Ureter (tissue), 1 donor: ENCODE measurements around the gene IL11. TPM values are rescaled to one million over a fixed set of nuclear protein-coding genes. Genes with fewer than 3 reads are reported as not detected.
"Not testable (repeated sequence)": the region's sequence is repeated elsewhere in the genome, so short reads cannot be mapped to it uniquely, and the experiment has no call there.

Source experiments
- DNase-seq: peaks from one replicate; pipeline ENCODE4 v3.0.0-alpha.2; 2020; ENCODE audit warnings: low spot score
- total RNA-seq: library from RNA; stranded (reverse); gene quantifications from one replicate; pipeline ENCODE4 v1.2.4, GENCODE V29; 2023
- donor health status: DM: yes; HTN: yes; CAD: no.

IL11 gene
- not detected for total RNA-seq

DNA sequence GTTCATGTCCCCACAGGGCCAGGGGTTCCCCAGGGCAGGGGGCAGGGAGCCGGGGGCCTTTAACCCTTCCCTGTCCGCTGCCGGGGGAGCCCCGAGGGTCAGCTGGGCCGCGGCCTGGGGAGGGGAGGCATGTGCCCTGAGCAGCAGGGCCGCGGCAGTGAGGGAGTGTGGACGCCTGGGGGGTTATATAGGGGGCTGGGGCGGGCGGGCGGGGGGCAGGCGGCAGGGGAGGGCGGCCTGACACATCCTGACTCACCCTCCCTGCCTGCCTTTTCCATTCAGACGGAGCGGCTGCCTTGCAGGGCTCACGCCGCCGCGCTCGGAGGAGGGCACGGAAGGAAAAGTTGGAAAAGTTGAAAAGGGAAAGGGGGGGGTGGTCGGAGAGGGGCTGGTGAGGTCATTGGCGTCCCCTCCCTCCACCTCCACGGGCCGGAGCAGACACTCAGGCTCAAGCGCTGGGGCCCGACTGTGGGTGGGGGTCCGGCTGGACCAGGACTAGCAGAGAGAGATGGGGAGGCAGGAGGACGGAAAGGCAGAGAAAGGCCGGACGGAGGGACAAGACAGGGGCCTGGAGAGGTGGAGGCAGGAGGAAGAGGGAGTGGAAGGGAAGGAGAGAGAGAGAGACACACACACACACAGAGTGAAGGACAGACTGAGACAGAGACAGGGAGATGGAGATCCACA lies at the start of gene IL11:
Gene IL11 (minus strand): TSS at position 159 of the 684 bp plus-strand sequence. CDS start 153 bp downstream, at position 6.
- no peak for DNase-seq

DNA sequence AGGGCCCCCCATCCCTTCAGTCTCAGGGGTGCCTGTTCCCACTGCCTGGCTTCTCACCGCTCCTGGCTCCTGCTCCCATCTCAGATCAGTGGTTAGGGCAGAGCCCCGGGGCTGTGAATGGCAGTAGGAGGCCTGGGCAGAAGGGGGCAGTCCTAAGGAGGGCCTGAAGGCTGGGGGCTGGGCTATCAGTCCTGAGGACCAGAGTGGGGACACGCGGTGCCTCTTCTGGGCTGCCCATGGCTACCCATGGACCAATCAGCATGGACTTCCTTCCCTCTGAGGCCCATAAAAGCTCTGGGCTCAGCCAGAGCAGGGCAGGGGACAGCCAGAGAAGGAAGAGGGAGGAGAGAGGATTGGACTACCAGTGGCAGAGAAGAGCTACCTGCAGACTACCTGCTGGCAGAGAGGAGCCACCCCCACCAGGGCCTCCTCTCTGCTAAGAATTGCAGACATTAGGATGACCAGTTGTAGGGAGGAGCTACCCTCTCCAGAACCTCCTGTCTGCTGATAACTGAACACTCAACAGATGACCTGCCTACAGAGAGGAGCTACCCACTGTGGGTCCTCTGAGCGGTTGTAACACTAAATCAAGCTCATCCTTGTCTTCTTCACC lies 49.5 kb upstream of the IL11 start:
- no peak for DNase-seq

DNA sequence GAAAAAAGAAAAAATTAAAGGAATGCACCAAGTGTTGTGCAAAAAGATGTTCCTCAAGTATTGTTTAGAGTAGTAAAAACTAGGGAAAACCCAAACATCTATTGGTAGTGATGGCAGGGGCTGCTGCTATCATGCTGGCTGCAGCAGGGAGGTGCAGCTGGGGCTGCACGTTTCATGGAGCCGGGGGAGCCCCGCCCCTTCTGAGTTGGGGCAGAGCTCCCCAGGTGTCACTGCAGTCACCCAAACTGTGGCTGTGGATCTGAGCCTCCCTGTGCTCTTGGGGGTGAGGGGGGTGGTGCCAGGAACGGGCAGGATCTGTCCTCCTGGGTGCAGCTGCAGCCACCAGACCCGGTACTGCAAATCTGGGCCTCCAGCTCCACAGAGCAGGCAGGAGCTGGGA lies 48.8 kb upstream of the IL11 start:
- no peak for DNase-seq

DNA sequence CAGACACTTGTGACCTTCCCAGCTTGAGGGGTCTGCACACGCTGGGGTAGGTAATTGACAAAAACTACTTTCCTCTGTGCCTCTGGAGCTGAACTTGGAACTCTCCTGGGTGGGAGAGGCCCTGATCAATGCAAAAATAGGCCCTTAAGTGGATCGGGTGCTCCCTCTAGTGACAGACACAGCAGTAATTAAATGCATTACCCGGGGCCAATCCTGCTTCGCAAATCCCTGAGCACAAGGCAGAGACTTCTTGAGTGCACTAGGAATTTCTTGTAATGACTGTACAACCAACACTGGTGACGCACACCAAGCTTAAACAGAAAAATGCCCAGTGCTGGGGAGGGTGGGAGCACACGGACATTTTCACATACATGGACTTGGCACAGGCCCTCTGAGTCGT lies 47.9 kb upstream of the IL11 start:
- peak; percentile 62 for DNase-seq

DNA sequence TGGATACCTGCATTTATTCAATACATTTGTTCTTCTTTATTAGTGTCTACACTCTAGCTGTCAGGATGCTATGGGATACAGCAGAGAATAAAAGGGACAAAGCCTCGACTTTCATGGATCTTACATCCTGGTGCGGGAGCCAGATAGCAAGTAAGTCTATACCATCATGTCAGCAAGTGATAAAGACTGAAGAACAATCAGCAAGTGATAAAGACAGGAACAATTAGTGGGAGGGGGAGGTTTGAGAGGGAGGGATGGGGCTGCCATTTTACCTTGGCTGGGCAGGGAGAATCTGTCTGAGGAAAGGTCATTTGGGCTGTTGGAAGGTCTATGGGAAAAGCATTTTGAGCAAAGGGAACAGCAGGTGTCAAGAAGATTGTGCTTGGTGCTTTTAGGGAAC lies 39.9 kb upstream of the IL11 start:
- DNase-seq = no peak

DNA sequence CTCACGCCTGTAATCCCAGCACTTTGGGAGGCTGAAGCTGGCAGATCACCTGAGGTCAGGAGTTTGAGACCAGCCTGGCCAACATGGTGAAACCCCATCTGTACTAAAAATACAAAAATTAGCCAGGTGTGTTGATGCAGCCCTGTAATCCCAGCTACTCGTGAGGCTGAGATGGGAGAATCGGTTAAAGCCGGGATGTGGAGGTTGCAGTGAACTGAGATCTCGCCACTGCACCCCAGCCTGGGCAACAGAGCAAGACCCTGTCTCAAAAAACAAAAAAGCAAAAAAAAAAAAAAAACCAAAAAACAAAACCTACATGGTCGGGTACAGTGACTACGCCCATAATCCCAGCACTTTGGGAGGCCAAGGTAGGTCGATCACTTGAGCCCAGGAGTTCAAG lies 38.9 kb upstream of the IL11 start:
- DNase-seq = not testable (repeated sequence)

DNA sequence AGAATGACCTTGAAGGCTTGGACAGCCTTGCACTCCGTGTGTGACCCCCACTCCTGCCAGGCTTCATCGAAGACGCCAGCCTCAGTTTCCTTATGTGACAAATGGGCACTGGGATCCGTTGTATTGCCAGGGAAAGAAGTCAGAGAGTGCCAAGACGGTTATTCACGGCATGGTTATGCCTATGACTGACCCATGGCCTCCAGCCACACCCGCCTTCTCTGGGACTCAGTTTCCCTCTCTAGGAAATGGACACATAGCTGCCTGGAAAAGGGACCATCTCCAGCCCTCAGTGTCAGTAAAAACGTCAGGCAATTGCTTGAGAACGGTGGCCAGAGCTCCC lies 38.2 kb upstream of the IL11 start:
- DNase-seq = no peak

DNA sequence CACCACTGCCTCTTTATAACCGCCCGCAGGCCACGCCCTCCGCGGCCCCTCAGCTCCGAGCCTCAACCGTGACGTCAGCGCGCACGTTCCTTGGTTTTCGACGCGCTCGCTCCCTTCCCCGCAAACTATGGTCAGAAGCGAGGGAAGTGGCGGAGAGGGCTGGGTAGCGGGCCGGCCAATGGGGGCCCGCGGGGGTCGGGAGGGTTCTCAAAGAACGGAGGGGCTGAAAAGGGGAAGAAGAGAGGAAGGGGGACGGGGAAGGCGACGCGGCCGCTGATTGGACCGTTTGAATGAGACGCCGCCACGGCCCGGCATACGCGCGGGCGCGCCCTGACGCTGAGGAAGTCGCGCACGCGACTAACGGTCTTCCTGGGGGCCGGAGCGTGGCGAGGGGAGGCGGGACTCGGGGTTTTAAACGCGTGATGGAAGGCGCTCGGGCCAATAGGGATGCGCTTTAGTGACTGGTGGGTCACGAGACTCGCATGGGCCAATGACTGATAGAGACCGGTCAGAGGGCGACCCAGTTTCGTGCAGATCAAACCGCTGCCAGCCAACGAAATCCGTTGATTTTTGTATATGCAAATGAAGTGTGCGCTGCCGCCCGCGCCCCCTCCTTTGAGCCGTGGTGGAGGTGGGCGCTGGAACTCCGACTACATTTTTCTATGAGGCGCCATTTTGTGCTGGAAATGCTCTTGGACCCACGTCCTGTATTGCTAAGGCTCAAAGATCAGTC lies 37.7 kb upstream of the IL11 start:
- peak; percentile 98 for DNase-seq

DNA sequence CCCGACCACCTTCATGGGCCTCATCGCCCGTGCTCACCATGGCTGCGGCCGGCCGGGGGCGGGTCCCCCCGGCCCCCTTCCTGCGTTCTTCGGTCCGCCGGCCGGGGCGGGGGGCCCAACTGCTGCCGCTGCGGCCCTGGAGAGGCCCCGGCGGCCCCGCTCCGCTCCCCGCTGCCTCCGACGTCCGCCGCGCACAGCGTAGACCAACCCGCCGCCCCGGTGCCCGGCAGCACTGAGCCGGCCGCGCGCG lies 37.2 kb upstream of the IL11 start, which contains the start of gene UBE2S:
Gene UBE2S (minus strand): TSS at position 239 of the 250 bp plus-strand sequence. CDS start 199 bp downstream, at position 40.
- not testable (repeated sequence) for DNase-seq

DNA sequence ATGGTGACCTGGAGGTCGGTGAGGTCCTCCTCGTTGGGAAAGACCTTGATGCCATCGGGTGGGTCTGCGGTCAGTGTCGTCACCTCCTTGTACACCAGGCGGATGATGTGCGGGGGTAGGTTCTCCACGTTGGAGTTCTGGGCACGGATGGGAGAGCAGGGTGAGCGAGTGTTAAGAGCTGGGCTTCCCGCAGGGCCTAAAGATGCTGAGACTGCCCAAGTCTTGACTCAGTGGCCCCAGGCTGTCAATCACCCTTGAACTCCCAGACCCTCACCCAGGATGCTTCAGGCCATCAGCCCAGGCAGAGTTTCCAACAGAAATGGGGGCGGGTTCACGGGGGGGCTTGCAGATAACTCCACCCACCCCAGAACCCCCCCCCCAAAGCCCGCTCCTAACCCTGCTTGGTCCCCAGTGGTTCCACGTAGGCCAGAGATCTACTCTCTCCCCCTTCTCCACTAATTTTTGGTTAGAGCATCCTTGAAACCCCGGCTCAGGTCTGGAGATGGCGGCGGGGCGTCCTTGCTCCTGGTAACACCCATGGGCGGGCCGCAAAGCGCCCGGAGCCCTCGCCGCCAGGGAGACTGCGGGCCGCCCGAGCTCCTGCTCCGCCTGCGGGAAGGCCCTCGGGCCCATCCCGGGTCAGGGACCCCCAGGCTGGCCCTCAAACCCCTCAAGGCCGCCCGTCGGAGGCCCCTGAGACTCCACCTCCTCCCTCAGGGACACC lies 36.7 kb upstream of the IL11 start:
- DNase-seq = no peak

DNA sequence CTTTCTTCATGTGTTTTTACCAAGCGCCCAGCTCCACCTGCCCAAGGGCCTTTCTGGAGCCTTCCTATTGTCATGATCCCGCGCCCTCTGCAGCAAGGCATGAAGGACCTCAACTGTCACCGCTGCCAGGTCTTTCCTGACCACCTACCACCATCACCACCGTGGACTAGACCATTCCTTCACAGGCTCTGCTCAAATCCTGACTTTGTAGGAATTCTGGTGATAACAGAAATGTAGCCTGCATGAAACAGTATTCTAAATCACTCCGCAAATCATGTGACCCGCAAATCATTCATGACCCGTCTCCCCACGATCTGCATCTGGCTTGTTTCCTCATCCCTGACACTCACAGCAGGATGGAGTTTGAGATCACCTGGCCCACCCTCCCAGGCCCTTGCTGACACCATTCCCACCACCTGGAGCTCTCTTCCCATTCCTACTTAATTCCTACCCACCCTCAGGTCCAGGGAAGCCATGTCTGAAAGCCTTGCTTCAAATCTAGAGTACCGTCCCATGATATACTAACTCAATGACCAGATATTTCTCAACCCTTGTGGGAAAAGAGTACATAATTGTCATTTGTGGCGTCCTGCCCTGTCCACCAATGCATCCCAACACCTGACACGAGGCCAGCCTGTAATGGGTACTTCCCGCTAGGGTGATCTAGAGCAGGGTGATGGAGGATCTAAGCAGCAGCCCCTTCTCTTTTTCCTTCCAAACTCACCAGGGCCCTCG lies 36.0 kb upstream of the IL11 start:
- no peak for DNase-seq

DNA sequence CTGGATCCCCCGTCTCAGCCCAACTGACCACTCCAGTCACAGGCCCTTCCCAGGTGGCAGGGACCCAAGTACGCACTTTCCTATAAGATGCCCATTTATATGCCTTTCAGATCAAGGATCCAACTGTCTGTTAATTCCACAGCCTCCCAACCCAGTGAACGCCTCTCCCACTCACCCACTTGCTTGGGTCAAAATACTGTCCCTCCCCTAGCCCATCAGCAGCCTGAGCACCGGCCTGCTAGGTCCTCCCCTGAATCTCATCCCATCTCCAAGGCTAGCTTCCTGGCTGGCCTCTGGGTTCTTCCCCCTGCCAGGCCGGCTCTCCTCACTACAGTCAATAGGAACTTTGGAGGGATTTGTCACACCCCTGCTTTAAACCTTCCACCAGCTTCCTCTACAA lies 35.4 kb upstream of the IL11 start:
- no peak for DNase-seq

DNA sequence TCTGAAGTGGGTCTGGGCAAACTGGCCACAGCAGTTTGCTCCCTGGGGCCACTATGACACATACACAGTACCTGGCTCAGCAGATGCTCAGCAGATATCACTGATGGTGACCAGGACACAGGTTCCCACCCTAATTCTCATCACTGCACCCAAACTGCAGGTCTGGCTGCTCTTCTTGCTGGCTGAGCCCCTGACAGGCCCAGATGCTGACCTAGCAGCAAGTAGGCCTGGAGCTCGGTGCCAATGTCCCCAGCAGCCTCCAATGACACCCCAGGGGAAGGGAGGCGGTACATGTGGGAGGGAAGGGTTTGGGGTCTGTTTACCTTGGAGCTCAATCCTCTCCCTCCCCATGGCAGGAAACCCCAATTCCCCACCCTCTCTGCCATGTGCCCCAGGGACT lies 32.2 kb upstream of the IL11 start:
- no peak for DNase-seq

DNA sequence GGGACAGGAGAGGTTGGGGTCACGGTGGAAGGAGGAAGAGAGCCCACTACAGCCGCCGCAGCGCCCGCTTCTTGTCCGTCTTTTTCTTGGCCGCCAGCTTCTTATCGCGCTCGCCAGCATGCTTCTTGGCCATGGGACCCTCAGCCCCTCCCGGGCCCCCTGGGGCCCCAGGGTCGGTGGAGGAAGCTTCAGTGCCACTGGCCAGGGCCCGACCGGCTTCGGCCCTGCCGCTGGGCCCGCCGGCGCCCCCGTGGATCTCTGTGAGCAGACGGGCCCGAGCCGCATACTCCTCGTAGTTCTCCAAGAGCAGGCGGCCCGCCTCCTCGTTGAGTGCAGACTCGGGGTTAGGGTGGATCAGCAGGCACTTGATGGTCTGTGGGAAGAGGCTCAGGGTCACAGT lies 31.1 kb upstream of the IL11 start:
- not testable (repeated sequence) for DNase-seq

DNA sequence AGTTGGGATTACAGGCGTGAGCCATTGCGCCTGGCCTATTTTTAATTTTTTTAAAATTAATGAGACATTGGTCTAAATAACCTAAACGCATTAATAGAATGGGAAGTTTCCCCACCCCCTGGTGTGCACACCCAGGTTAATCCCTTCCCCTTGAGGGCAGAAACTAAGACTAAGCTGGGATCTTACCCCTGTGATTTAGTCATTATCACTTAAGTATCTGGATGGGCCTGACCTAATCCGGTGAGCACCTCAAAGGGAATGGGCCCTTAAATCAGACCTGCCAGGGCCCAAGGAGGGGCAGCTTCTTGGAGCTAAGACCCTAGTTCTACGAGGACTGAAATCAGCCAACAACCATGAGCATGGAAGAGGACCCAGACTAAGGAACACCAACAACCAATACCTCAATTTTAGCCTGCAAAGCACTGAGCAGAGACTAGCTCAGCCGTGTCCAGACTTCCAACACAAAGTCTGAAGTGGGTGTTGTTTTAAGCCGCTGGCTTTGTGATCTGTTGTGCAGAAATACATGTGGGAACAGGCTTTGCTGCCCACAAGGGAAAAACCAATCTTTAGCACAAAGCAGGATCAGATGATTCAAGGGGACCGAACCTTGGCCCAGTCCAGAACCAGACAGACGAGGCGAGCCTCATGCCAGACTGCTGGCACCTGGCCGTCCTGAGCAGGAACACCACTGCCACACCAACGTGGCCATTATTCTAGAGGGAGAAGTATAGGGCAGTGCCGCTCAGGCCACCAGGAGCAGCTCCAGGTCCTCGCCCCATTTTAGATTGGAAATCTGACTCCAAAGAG lies 30.2 kb upstream of the IL11 start:
- DNase-seq = peak; percentile 81

DNA sequence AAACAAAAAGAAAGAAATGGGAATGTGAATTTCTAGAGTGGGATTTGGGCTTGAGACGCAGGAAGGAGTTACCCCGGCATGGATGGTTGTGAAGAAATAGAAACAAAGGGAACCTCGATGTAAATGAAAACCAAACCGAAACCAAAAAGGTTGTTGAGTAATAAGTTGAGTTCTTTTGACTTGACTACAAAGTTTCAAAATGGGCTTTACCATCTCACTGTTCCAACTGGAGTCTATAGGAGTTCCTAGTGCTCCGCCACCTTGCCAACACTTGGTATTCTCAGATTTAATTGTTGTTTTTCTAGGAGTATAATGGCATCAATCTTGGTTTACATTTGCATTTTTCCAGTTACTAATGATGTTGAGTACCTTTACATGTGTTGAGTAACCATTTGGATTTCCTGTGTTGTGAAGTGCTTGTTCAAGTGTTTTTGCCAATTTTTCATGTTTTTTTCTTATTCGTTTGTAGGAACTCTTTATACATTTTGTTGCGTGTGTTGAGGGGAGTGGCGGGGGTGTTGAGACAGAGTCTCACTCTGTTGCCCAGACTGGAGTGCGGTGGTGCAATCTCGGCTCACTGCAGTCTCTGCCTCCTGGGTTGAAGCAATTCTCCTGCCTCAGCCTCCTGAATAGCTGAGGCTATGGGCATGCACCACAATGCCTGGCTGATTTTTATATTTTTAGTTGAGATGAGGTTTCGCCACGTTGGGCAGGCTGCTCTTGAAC lies 28.1 kb upstream of the IL11 start:
- DNase-seq = no peak

DNA sequence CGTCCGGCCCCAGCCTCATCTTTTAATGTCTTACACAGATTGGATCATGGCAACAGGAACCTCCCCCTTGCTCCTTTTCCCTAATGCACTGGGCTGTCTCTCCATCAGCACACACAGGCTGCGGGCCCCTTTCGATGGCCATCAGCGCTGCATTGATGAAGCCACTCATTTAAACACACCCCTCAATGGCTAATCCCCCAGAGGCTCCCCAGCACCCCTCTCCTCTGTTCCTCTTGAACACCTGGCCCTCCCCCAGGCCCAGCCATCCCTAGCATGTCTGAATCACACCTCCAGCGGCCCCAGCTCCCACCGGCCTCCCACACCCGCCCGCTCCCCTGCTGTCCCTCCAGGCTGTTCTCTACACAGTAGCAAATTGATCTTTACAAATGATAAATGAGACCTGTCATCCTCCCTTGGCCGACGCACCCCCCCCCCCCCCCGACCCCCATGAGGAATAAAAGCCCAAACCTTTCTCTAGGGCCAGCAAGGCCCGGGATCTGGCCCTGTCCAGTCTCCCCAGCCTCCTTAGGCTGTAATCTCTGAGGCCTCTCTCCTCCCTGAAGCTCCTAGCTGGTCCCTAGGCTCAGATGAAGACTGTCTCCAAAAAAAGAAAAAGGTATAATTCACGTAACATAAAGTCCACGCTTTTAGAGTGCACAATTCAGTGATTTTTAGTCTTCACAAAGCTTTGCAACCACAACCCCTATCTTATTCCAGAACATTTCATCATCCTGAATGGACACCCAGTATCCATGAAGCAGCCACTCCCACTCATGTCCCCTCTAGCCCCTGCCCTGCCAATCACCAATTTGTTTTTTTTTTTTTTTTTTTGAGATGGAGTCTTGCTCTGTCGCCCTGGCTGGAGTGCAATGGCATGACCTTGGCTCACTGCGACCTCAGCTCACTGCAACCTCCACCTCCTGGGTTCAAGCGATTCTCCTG lies 22.8 kb upstream of the IL11 start:
- DNase-seq = no peak

DNA sequence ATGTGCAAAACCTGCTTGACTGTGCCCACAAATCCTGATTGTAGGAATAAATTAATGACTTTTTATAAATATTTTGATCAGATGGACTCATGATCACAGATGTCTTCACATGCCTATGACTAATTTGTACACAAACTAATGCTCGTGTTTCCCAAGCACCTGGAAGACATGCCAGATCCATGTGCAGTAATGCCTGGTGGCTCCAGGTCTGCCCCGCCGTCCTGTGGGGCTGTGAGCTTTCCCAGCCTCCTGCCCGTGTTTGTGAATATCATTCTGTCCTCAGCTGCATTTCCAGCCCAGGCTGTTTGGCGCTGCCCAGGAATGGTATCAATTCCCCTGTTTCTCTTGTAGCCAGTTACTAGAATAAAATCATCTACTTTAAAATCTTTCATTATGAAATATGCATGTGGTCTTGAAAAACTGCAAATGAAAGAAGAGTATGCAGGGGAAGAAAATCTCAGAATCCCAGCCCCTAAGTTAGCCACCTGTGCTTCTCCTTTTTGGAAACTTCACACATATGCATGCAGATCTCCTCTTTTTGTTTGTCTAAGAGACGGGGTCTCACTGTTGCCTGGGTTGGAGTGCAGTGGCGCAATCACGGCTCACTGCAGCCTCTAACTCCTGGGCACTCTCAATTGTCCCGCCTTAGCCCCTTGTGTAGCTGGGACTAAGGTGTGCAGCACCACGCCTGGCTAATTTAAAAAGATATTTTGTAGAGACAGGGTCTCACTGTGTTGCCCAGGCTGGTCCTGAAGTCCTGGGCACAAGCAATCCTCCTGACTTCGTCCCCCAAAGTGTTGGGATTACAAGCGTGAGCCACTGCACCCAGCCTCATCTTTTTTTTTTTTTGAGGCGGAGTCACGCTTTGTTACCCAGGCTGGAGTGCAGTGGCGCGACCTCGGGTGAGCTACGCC lies 21.7 kb upstream of the IL11 start:
- no peak for DNase-seq
